HepG2 (cell line): ENCODE data around the gene SKIC2. TPM values are rescaled to one million over a fixed set of nuclear protein-coding genes. Genes with fewer than 3 reads are reported as not detected.

ENCODE experiments used
- ADNP ChIP-seq: sonication (generic); formaldehyde crosslinking; IDR thresholded peaks from 2 replicates; pipeline ENCODE4 v1.4.0; 2020; ENCODE audit warnings: missing genetic modification reagents
- ERF ChIP-seq: IDR thresholded peaks from 2 replicates; pipeline ENCODE4 v1.6.1; 2018; ENCODE audit warnings: missing biosample characterization, missing genetic modification reagents
- HNRNPL ChIP-seq: fragments of 200-400 bp; formaldehyde crosslinking; IDR thresholded peaks from 2 replicates; pipeline ENCODE4 v1.6.1; 2017; ENCODE audit warnings: mild to moderate bottlenecking, low read depth, low read length
- KDM3A ChIP-seq: IDR thresholded peaks from 2 replicates; pipeline ENCODE4 v1.6.1; 2018; ENCODE audit warnings: low read depth, missing compliant biosample characterization
- NFE2L1 ChIP-seq: sonication (generic); formaldehyde crosslinking; IDR thresholded peaks from 2 replicates; pipeline ENCODE4 v1.4.0; 2020; ENCODE audit warnings: missing genetic modification reagents, mild to moderate bottlenecking, borderline replicate concordance
- PAX8 ChIP-seq: sonication (generic); formaldehyde crosslinking; IDR thresholded peaks from 2 replicates; pipeline ENCODE4 v1.8.0; 2022; ENCODE audit warnings: mild to moderate bottlenecking, missing genetic modification reagents, borderline replicate concordance
- POGZ ChIP-seq: sonication (generic); formaldehyde crosslinking; IDR thresholded peaks from 2 replicates; pipeline ENCODE4 v1.4.0; 2020; ENCODE audit warnings: mild to moderate bottlenecking, missing genetic modification reagents
- RBM22 ChIP-seq: fragments of 200-400 bp; formaldehyde crosslinking; optimal IDR thresholded peaks from 2 replicates; pipeline ENCODE3; 2017; ENCODE audit warnings: mild to moderate bottlenecking, low read length, moderate library complexity
- RNF2 ChIP-seq: fragments of 450-650 bp; conservative IDR thresholded peaks from 2 replicates; pipeline ENCODE4 v1.6.1; 2016; ENCODE audit warnings: low read depth
- SAFB2 ChIP-seq: sonication (generic); formaldehyde crosslinking; IDR thresholded peaks from 2 replicates; pipeline ENCODE4 v1.5.1; 2020; ENCODE audit warnings: missing genetic modification reagents, low read depth, mild to moderate bottlenecking, borderline replicate concordance
- SRF ChIP-seq: IDR thresholded peaks from 2 replicates; pipeline ENCODE4 v1.6.1; 2011; ENCODE audit warnings: mild to moderate bottlenecking, low read depth, low read length, moderate library complexity
- SRSF4 ChIP-seq: fragments of 200-400 bp; formaldehyde crosslinking; IDR thresholded peaks from one replicate; pipeline ENCODE4 v1.6.1; 2018; ENCODE audit warnings: mild to moderate bottlenecking, low read depth, low read length, moderate library complexity; ENCODE audit not compliant: poor library complexity, severe bottlenecking
- TOE1 ChIP-seq: sonication (generic); formaldehyde crosslinking; IDR thresholded peaks from 2 replicates; pipeline ENCODE4 v1.4.0; 2020; ENCODE audit warnings: mild to moderate bottlenecking, missing genetic modification reagents
- U2AF2 ChIP-seq: fragments of 200-400 bp; formaldehyde crosslinking; IDR thresholded peaks from 2 replicates; pipeline ENCODE4 v1.6.1; 2017; ENCODE audit warnings: low read depth, mild to moderate bottlenecking, low read length
- ZFP36 ChIP-seq: fragments of 150-350 bp; IDR thresholded peaks from 2 replicates; pipeline ENCODE4 v1.6.1; 2018; ENCODE audit warnings: borderline replicate concordance, low read length, low read depth; ENCODE audit not compliant: partially characterized antibody
- ZMYM3 ChIP-seq: sonication (generic); formaldehyde crosslinking; IDR thresholded peaks from 2 replicates; pipeline ENCODE4 v1.5.1; 2020; ENCODE audit warnings: mild to moderate bottlenecking, missing genetic modification reagents
- ZNF264 ChIP-seq: sonication (generic); formaldehyde crosslinking; IDR thresholded peaks from 2 replicates; pipeline ENCODE4 v1.4.0; 2020; ENCODE audit warnings: missing genetic modification reagents
- ZNF329 ChIP-seq: sonication (generic); formaldehyde crosslinking; IDR thresholded peaks from 2 replicates; pipeline ENCODE4 v1.9.0; 2021; ENCODE audit warnings: low read depth, mild to moderate bottlenecking, missing genetic modification reagents
- ZNF460 ChIP-seq: sonication (generic); formaldehyde crosslinking; IDR thresholded peaks from 2 replicates; pipeline ENCODE4 v1.5.1; 2020; ENCODE audit warnings: missing genetic modification reagents, mild to moderate bottlenecking, borderline replicate concordance
- ZNF510 ChIP-seq: sonication (generic); formaldehyde crosslinking; IDR thresholded peaks from 2 replicates; pipeline ENCODE4 v1.4.0; 2020; ENCODE audit warnings: low read depth, mild to moderate bottlenecking, missing genetic modification reagents
- ZNF749 ChIP-seq: sonication (generic); formaldehyde crosslinking; IDR thresholded peaks from 2 replicates; pipeline ENCODE4 v1.8.0; 2022; ENCODE audit warnings: mild to moderate bottlenecking, missing genetic modification reagents, moderate library complexity, borderline replicate concordance
- ZNF75D ChIP-seq: sonication (generic); formaldehyde crosslinking; IDR thresholded peaks from 2 replicates; pipeline ENCODE4 v1.8.1; 2023; ENCODE audit warnings: missing genetic modification reagents, mild to moderate bottlenecking, borderline replicate concordance
- polyA plus RNA-seq, 8 experiments: library from polyadenylated mRNA; depleted of rRNA in 3 of 8; stranded (reverse) in 7 of 8; unstranded in 1 of 8; fragments of >200 nt; fragmentation: Illumina TruSeq in 4 of 8; extraction: Trizol in 4 of 8; gene quantifications; 2 replicates each; pipeline versions ENCODE4 v1.2.1 to v1.2.3, GENCODE V29; 2011 to 2016; ENCODE audit warnings: low read depth in 4 of 8, missing spikeins in 1 of 8, mixed read lengths in 1 of 8; ENCODE audit not compliant: insufficient read depth in 1 of 8
- total RNA-seq, 5 experiments: library from RNA; depleted of rRNA; stranded (reverse); fragments of >200 nt; fragmentation: Illumina TruSeq; extraction: Trizol; gene quantifications; 2 replicates each; pipeline ENCODE4 v1.2.3, GENCODE V29; 2016; ENCODE audit warnings: low read depth in 1 of 5
- TF ChIP-seq, protein P1 (sequence below): sonication (generic); formaldehyde crosslinking; conservative IDR thresholded peaks from 2 replicates; pipeline ENCODE4 v1.4.0; 2020; ENCODE audit warnings: missing genetic modification reagents
- TF ChIP-seq, protein P2 (sequence below): sonication (generic); formaldehyde crosslinking; IDR thresholded peaks from 2 replicates; pipeline ENCODE4 v1.5.0; 2020; ENCODE audit warnings: missing genetic modification reagents
- TF ChIP-seq, protein P3 (sequence below): sonication (generic); formaldehyde crosslinking; IDR thresholded peaks from 2 replicates; pipeline ENCODE4 v1.5.0; 2020; ENCODE audit warnings: mild to moderate bottlenecking, missing genetic modification reagents

SKIC2 gene
- total and polyA plus RNA-seq, 2 of the 13 experiments (the other 11 are each of a cell fraction or from before 2014, with no cell fraction given) = 67.1 to 68.4 TPM

DNA sequence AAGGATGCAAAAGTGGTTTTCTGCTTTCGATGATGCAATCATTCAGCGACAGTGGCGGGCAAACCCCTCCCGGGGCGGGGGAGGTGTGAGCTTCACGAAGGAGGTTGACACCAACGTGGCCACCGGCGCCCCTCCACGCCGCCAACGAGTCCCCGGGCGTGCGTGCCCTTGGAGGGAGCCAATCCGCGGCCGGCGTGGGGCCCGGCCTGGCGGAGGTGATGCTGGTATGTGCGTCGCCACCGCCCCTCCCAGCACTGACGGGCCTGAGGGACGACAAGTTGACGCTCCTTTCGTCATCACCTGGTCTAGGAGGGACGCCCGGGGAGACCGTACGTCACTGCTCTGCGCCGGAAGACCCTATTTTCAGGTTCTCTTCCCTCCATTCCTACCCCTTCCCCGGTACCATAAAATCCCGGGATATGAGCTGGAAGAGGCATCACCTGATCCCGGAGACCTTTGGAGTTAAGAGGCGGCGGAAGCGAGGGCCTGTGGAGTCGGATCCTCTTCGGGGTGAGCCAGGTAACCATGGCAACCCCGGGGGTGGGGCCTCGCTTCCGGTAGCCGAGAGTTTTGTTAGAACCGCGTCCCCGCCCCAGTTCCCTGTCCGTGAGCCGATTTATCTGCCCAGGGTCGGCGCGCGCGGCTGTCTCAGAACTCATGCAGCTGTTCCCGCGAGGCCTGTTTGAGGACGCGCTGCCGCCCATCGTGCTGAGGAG, 13.2 kb downstream of the SKIC2 start, which contains the start of gene DXO (continued):
- TF ChIP-seq, protein P1, sequence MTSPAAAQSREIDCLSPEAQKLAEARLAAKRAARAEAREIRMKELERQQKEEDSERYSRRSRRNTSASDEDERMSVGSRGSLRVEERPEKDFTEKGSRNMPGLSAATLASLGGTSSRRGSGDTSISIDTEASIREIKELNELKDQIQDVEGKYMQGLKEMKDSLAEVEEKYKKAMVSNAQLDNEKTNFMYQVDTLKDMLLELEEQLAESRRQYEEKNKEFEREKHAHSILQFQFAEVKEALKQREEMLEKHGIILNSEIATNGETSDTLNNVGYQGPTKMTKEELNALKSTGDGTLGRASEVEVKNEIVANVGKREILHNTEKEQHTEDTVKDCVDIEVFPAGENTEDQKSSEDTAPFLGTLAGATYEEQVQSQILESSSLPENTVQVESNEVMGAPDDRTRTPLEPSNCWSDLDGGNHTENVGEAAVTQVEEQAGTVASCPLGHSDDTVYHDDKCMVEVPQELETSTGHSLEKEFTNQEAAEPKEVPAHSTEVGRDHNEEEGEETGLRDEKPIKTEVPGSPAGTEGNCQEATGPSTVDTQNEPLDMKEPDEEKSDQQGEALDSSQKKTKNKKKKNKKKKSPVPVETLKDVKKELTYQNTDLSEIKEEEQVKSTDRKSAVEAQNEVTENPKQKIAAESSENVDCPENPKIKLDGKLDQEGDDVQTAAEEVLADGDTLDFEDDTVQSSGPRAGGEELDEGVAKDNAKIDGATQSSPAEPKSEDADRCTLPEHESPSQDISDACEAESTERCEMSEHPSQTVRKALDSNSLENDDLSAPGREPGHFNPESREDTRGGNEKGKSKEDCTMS (CRISPR knock-in tag) = 0 out of 2 replicates have a peak, but pooled peaks have one; percentile 12
- TF ChIP-seq RNF2 = peak; percentile 61
- peak; percentile 91 for TF ChIP-seq ERF
- TF ChIP-seq, protein P2, sequence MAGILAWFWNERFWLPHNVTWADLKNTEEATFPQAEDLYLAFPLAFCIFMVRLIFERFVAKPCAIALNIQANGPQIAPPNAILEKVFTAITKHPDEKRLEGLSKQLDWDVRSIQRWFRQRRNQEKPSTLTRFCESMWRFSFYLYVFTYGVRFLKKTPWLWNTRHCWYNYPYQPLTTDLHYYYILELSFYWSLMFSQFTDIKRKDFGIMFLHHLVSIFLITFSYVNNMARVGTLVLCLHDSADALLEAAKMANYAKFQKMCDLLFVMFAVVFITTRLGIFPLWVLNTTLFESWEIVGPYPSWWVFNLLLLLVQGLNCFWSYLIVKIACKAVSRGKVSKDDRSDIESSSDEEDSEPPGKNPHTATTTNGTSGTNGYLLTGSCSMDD (CRISPR knock-in tag) = 0 out of 2 replicates have a peak, but pooled peaks have one; percentile 76
- no peak for TF ChIP-seq ADNP (CRISPR knock-in tag)
- TF ChIP-seq SRF = peak; percentile 61; the same call in 1 of the 2 replicates
- TF ChIP-seq SRSF4 = no peak
- no peak for TF ChIP-seq RBM22
- peak; percentile 75 for TF ChIP-seq ZNF329
- TF ChIP-seq TOE1 (CRISPR knock-in tag) = no peak; the same call in 1 of the 2 replicates
- no peak for TF ChIP-seq ZNF460
- TF ChIP-seq KDM3A (CRISPR knock-in tag) = 0 out of 2 replicates have a peak, but pooled peaks have one; percentile 55
- no peak for TF ChIP-seq U2AF2
- TF ChIP-seq ZNF510 = peak; percentile 20; the same call in 1 of the 2 replicates
- TF ChIP-seq, protein P3, sequence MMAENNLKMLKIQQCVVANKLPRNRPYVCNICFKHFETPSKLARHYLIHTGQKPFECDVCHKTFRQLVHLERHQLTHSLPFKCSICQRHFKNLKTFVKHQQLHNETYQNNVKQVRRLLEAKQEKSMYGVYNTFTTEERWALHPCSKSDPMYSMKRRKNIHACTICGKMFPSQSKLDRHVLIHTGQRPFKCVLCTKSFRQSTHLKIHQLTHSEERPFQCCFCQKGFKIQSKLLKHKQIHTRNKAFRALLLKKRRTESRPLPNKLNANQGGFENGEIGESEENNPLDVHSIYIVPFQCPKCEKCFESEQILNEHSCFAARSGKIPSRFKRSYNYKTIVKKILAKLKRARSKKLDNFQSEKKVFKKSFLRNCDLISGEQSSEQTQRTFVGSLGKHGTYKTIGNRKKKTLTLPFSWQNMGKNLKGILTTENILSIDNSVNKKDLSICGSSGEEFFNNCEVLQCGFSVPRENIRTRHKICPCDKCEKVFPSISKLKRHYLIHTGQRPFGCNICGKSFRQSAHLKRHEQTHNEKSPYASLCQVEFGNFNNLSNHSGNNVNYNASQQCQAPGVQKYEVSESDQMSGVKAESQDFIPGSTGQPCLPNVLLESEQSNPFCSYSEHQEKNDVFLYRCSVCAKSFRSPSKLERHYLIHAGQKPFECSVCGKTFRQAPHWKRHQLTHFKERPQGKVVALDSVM (CRISPR knock-in tag) = no peak
- peak; percentile 9; the same call in 1 of the 2 replicates for TF ChIP-seq SAFB2
- TF ChIP-seq POGZ (CRISPR knock-in tag) = peak; percentile 92
- no peak for TF ChIP-seq NFE2L1 (CRISPR knock-in tag)
- peak; percentile 75 for TF ChIP-seq ZNF264 (CRISPR knock-in tag)
- TF ChIP-seq ZNF749 = peak; percentile 88; the same call in 1 of the 2 replicates
- no peak for TF ChIP-seq ZFP36
- no peak; the same call in 1 of the 2 replicates for TF ChIP-seq ZMYM3
- peak; percentile 70; the same call in 1 of the 2 replicates for TF ChIP-seq HNRNPL
- no peak for TF ChIP-seq PAX8 (CRISPR knock-in tag)
- TF ChIP-seq ZNF75D (CRISPR knock-in tag) = no peak
